NCI-H2029 (cell line): ENCODE data around the gene ABCB8.
"Not testable (repeated sequence)": the region's sequence is repeated elsewhere in the genome, so short reads cannot be mapped to it uniquely, and the experiment has no call there.

ENCODE experiments used
- DNase-seq: peaks from one replicate; lab custom pipeline; 2025; lab: John Stamatoyannopoulos, UW

ABCB8 gene

GRCh38 chr7:151035026-151035717 lies 6.9 kb downstream of the ABCB8 start:
- DNase-seq: no peak

GRCh38 chr7:151035902-151036301 lies 7.7 kb downstream of the ABCB8 start:
- DNase-seq: no peak

- peak; percentile 22 for DNase-seq
Measured at GRCh38 chr7:151038951-151039849, 10.9 kb downstream of the ABCB8 start.

- no peak for DNase-seq
Measured at GRCh38 chr7:151039850-151040548, 11.7 kb downstream of the ABCB8 start.

- no peak for DNase-seq
Measured at GRCh38 chr7:151040616-151041375, 12.5 kb downstream of the ABCB8 start.

- DNase-seq: not testable (repeated sequence)
Measured at GRCh38 chr7:151043449-151043848, 15.2 kb downstream of the ABCB8 start.

GRCh38 chr7:151043959-151044358 lies 15.7 kb downstream of the ABCB8 start:
- no peak for DNase-seq

- DNase-seq: no peak
Measured at GRCh38 chr7:151045262-151045661, 17.0 kb downstream of the ABCB8 start.

GRCh38 chr7:151045967-151046366 lies 17.7 kb downstream of the ABCB8 start:
- DNase-seq: no peak

- DNase-seq: no peak
Measured at GRCh38 chr7:151046603-151047573, 18.6 kb downstream of the ABCB8 start.

- DNase-seq: no peak
Measured at GRCh38 chr7:151047976-151048815, 19.9 kb downstream of the ABCB8 start, which contains the start of gene ASIC3. ASIC3 (plus strand) TSS chr7:151048531; CDS start chr7:151048886, 355 bp downstream.

GRCh38 chr7:151048911-151049463 lies 20.7 kb downstream of the ABCB8 start:
- no peak for DNase-seq

GRCh38 chr7:151051108-151051507 lies 22.9 kb downstream of the ABCB8 start:
- no peak for DNase-seq

GRCh38 chr7:151053096-151053495 lies 24.8 kb downstream of the ABCB8 start:
- no peak for DNase-seq

GRCh38 chr7:151053751-151054150 lies 25.5 kb downstream of the ABCB8 start:
- DNase-seq: no peak

GRCh38 chr7:151056283-151056665 lies 28.0 kb downstream of the ABCB8 start:
- DNase-seq: no peak

- no peak for DNase-seq
Measured at GRCh38 chr7:151056666-151057505, 28.6 kb downstream of the ABCB8 start.

- no peak for DNase-seq
Measured at GRCh38 chr7:151057506-151057988, 29.3 kb downstream of the ABCB8 start, which contains the start of gene CDK5. CDK5 (minus strand) TSS chr7:151057897; CDS start chr7:151057848, 49 bp downstream.
